SK-MEL-5 (cell line): ENCODE results near the gene COPS8. TPM values are rescaled to one million over a fixed set of nuclear protein-coding genes. Genes with fewer than 3 reads are reported as not detected.

Experiments used
- DNase-seq: peaks from one replicate; pipeline ENCODE4 v3.0.0-alpha.2; 2016; ENCODE audit warnings: low read depth, low spot score
- in situ Hi-C: cut with HindIII; loops from 2 replicates; pipeline ENCODE4 v1.10.0; 2016; ENCODE audit warnings: low sequenced_read_pairs, high pct_unique_total_duplicates, low pct_unique_long_range_greater_than_20kb
- total RNA-seq: library from RNA; depleted of rRNA; stranded (reverse); fragments of >200 nt; shearing (Covaris generic); gene quantifications from 2 replicates; pipeline ENCODE4 v1.2.3, GENCODE V29; 2014

The COPS8 gene
- total RNA-seq, 1 experiment from 2014 or later: 271 TPM

- in situ Hi-C loops: no loop called here
- peak; percentile 64 for DNase-seq
Measured at GRCh38 chr2:237060534-237061312, 25.0 kb upstream of the COPS8 start.

GRCh38 chr2:237061356-237061755 is 24.3 kb upstream of the COPS8 start:
- in situ Hi-C loops: no loop called here
- no peak for DNase-seq

GRCh38 chr2:237062585-237062984 is 23.1 kb upstream of the COPS8 start:
- DNase-seq: no peak

GRCh38 chr2:237064203-237065070 is 21.3 kb upstream of the COPS8 start:
- no peak for DNase-seq
- in situ Hi-C loops: no loop called here

More at GRCh38 chr2:237062585-237062984, 23.1 kb upstream of the COPS8 start:
- in situ Hi-C loops: no loop called here

GRCh38 chr2:237065071-237065377 is 20.7 kb upstream of the COPS8 start:
- in situ Hi-C loops: no loop called here
- no peak for DNase-seq

GRCh38 chr2:237066396-237066795 is 19.3 kb upstream of the COPS8 start:
- in situ Hi-C loops: no loop called here
- DNase-seq: no peak

- DNase-seq: no peak
Measured at GRCh38 chr2:237068005-237068576, 17.6 kb upstream of the COPS8 start.

GRCh38 chr2:237072067-237072931 is 13.4 kb upstream of the COPS8 start:
- in situ Hi-C loops: no loop called here
- DNase-seq: peak; percentile 62

More at GRCh38 chr2:237068005-237068576, 17.6 kb upstream of the COPS8 start:
- in situ Hi-C loops: no loop called here

- DNase-seq: no peak
- in situ Hi-C loops: no loop called here
Measured at GRCh38 chr2:237073552-237073951, 12.1 kb upstream of the COPS8 start.

- in situ Hi-C loops: no loop called here
- DNase-seq: no peak
Measured at GRCh38 chr2:237074211-237074993, 11.3 kb upstream of the COPS8 start.

GRCh38 chr2:237075749-237076599 is 9.7 kb upstream of the COPS8 start:
- no peak for DNase-seq
- in situ Hi-C loops: no loop called here

- in situ Hi-C loops: no loop called here
- DNase-seq: no peak
Measured at GRCh38 chr2:237081596-237081995, 4.1 kb upstream of the COPS8 start.

GRCh38 chr2:237083026-237083425 is 2.7 kb upstream of the COPS8 start:
- no peak for DNase-seq
- in situ Hi-C loops: no loop called here

- in situ Hi-C loops: no loop called here
Measured at GRCh38 chr2:237084444-237084843, 1.2 kb upstream of the COPS8 start.

GRCh38 chr2:237090906-237091305 is 5.2 kb downstream of the COPS8 start:
- in situ Hi-C loops: no loop called here
- DNase-seq: peak; percentile 86

More at GRCh38 chr2:237084444-237084843, 1.2 kb upstream of the COPS8 start:
- DNase-seq: no peak

GRCh38 chr2:237091779-237092436 is 6.2 kb downstream of the COPS8 start:
- in situ Hi-C loops: no loop called here
- peak; percentile 32 for DNase-seq
